Endothelial cell of umbilical vein (primary cell): ENCODE data around the gene LONP2. TPM values are rescaled to one million over a fixed set of nuclear protein-coding genes. Genes with fewer than 3 reads are reported as not detected.
"Not testable (repeated sequence)": the region's sequence is repeated elsewhere in the genome, so short reads cannot be mapped to it uniquely, and the experiment has no call there.

Source experiments
- BruUV-seq: library from RNA; stranded (reverse); fragments of 400-500 nt; replicated peaks from 2 replicates; lab custom pipeline; 2021; lab: Mats Ljungman, UMichigan
- CTCF ChIA-PET: fragments of 300-600, 350-600 bp; sonication (Branson Sonifier 250); formaldehyde crosslinking; loops from one replicate; lab custom pipeline; 2021; ENCODE audit warnings: antibody characterized with exemption, inconsistent platforms; lab: Charles Lee
- POLR2A ChIA-PET: fragments of 300-600, 350-600 bp; sonication (Branson Sonifier 250); formaldehyde crosslinking; loops from one replicate; lab custom pipeline; 2021; ENCODE audit warnings: antibody characterized with exemption, inconsistent platforms; lab: Charles Lee
- DNase-seq: peaks from one replicate; pipeline ENCODE4 v3.0.0-alpha.2; 2011; ENCODE audit warnings: low read depth, low spot score
- FAIRE-seq: peaks from 2 replicates; lab custom pipeline; 2011; peaks lifted over from hg19 to GRCh38; lab: Jason Lieb, UNC
- H2AFZ ChIP-seq: 2 replicates; pipeline ENCODE4 v1.6.0; 2012; ENCODE audit warnings: low read depth, low read length, control low read depth, inconsistent platforms
- H3K27ac ChIP-seq: 2 replicates; pipeline ENCODE4 v1.5.1; 2011; ENCODE audit warnings: low read depth, mild to moderate bottlenecking, control low read depth, low read length, moderate library complexity; ENCODE audit not compliant: insufficient read depth
- H3K27me3 ChIP-seq, 2 experiments: 2 replicates each; pipeline versions ENCODE4 v1.6.0 to v1.6.1; 2011; ENCODE audit warnings: low read length in 2 of 2, mixed read lengths in 1 of 2; ENCODE audit not compliant: control insufficient read depth in 2 of 2, insufficient read depth in 2 of 2
- H3K36me3 ChIP-seq, 2 experiments: 2 replicates in 1 of 2; 3 replicates in 1 of 2; pipeline ENCODE4 v1.5.1; 2011; ENCODE audit warnings: low read length in 2 of 2, mild to moderate bottlenecking in 1 of 2, moderate library complexity in 1 of 2; ENCODE audit not compliant: control insufficient read depth in 2 of 2, insufficient read depth in 2 of 2; ENCODE audit errors: extremely low read depth in 1 of 2
- H3K4me1 ChIP-seq: 3 replicates; pipeline ENCODE4 v1.5.1; 2011; ENCODE audit warnings: mild to moderate bottlenecking, low read length; ENCODE audit not compliant: control insufficient read depth, insufficient read depth; ENCODE audit errors: extremely low read depth
- H3K4me2 ChIP-seq: 2 replicates; pipeline ENCODE4 v1.6.1; 2011; ENCODE audit warnings: low read length, control low read depth, mixed read lengths; ENCODE audit not compliant: insufficient read depth
- H3K4me3 ChIP-seq, 3 experiments: fragments of 200-600 bp in 1 of 3; sonication (generic), shearing (Covaris generic) in 1 of 3; replicated peaks in 1 of 3; 2 replicates each; pipeline ENCODE4 v1.5.1; 2011 to 2016; ENCODE audit warnings: control low read depth in 3 of 3, low read length in 3 of 3, mild to moderate bottlenecking in 2 of 3, inconsistent platforms in 1 of 3, low read depth in 1 of 3, moderate library complexity in 1 of 3; ENCODE audit not compliant: insufficient read depth in 1 of 3
- H3K79me2 ChIP-seq: 2 replicates; pipeline ENCODE4 v1.6.0; 2012; ENCODE audit warnings: low read length, inconsistent platforms; ENCODE audit not compliant: control insufficient read depth, insufficient read depth
- H3K9ac ChIP-seq: replicated peaks from 2 replicates; pipeline ENCODE3; 2011; ENCODE audit warnings: low read length, control low read depth; ENCODE audit not compliant: insufficient read depth; ENCODE audit errors: extremely low read depth
- H3K9me1 ChIP-seq: replicated peaks from 3 replicates; pipeline ENCODE4 v1.6.0; 2011; ENCODE audit warnings: mild to moderate bottlenecking, low read length; ENCODE audit not compliant: control insufficient read depth, insufficient read depth; ENCODE audit errors: extremely low read depth
- H3K9me3 ChIP-seq: replicated peaks from 2 replicates; pipeline ENCODE4 v1.5.1; 2012; ENCODE audit warnings: low read length, inconsistent platforms; ENCODE audit not compliant: control insufficient read depth, insufficient read depth
- H4K20me1 ChIP-seq: replicated peaks from 2 replicates; pipeline ENCODE3; 2011; ENCODE audit warnings: mild to moderate bottlenecking, low read length; ENCODE audit not compliant: control insufficient read depth, insufficient read depth; ENCODE audit errors: extremely low read depth
- CTCF ChIP-seq, 2 donors: IDR thresholded peaks; 1 replicate in 1 of 2; 2 replicates in 1 of 2; pipeline ENCODE4 v1.5.1; 2011; ENCODE audit warnings: low read length in 2 of 2, mild to moderate bottlenecking in 2 of 2, moderate library complexity in 2 of 2, control low read depth in 1 of 2, inconsistent platforms in 1 of 2, low read depth in 1 of 2; ENCODE audit not compliant: insufficient read depth in 1 of 2; ENCODE audit errors: extremely low read depth in 1 of 2
- FOS ChIP-seq: IDR thresholded peaks from 2 replicates; pipeline ENCODE4 v1.6.1; 2011; ENCODE audit warnings: mild to moderate bottlenecking, low read length, moderate library complexity, borderline replicate concordance; ENCODE audit not compliant: insufficient read depth
- JUN ChIP-seq: IDR thresholded peaks from 2 replicates; pipeline ENCODE4 v1.6.1; 2011; ENCODE audit warnings: borderline replicate concordance, low read depth; ENCODE audit not compliant: insufficient read length, insufficient read depth
- MAX ChIP-seq: IDR thresholded peaks from 2 replicates; pipeline ENCODE4 v1.6.1; 2011; ENCODE audit not compliant: insufficient read depth, insufficient read length
- dilution Hi-C: fragments of 300-500 bp; cut with MboI; formaldehyde crosslinking; loops from one replicate; pipeline ENCODE4 v1.15.0; 2019; ENCODE audit warnings: low sequenced_read_pairs; ENCODE audit not compliant: extremely low pct_ligation_motif_present
- intact Hi-C: fragments of 100-400 bp; cut with micrococcal nuclease; formaldehyde crosslinking; loops from one replicate; pipeline ENCODE4 v1.10.0; 2022
- polyA plus RNA-seq, 4 experiments: library from polyadenylated mRNA; depleted of rRNA in 3 of 4; stranded (reverse) in 3 of 4; unstranded in 1 of 4; fragments of >200 nt; gene quantifications; 2 replicates each; pipeline versions ENCODE4 v1.2.1 to v1.2.3, GENCODE V29; 2011 to 2012; ENCODE audit warnings: missing spikeins in 1 of 4
- total RNA-seq: library from RNA; stranded (reverse); gene quantifications from 2 replicates; pipeline ENCODE4 v1.2.3, GENCODE V29; 2021

Gene LONP2
- total and polyA plus RNA-seq, 2 donors (not counting 3 experiments of a cell fraction or from before 2014, with no cell fraction given) = 13.5 to 38.4 TPM

GRCh38 chr16:48353565-48354163, 109.6 kb downstream of the LONP2 start:
- peaks cover 6 to 9% of the 10 kb centered on the region in 2 experiments for H3K36me3 ChIP-seq
- no peak overlapping the region for H3K4me2 ChIP-seq
- ChIA-PET POLR2A (interaction anchor here (0.8 kb wide), 1 partner anchor 277 kb away, joined by 10 read pairs; no protein-coding TSS in a partner anchor), CTCF (interaction anchor here (0.9 to 7.8 kb wide), 13 partner anchors 9 to 275 kb away, joined by 3 to 131 read pairs (median 7); partner anchors contain the start of gene N4BP1)
- intact Hi-C loops = loop anchor here (1.0 kb wide), 4 partner anchors 31 to 277 kb away; no protein-coding TSS in a partner anchor
- no peaks in the 10 kb centered on the region for H3K9me3 ChIP-seq
- dilution Hi-C loops = no loop called here
- no peaks in the 10 kb centered on the region for H4K20me1 ChIP-seq
- H2AFZ ChIP-seq = no peak overlapping the region
- no peaks in the 10 kb centered on the region for H3K27me3 ChIP-seq
- peak; percentile 33 for FAIRE-seq
- no peak overlapping the region for H3K27ac ChIP-seq
- no peak overlapping the region for H3K4me3 ChIP-seq
- TF ChIP-seq JUN = no peak
- peak; percentile 83 to 88 for TF ChIP-seq CTCF (IDR thresholded peaks at IDR 0.05; ENCODE audit: extremely low read depth in 1 of 2, insufficient read depth in 1 of 2, low read depth in 1 of 2, low read length in 2 of 2)
- no peak for TF ChIP-seq FOS
- TF ChIP-seq MAX = no peak
- DNase-seq = peak; percentile 75
- peaks cover 6% of the 10 kb centered on the region for H3K79me2 ChIP-seq
- H3K4me1 ChIP-seq = no peaks in the 10 kb centered on the region
- H3K9me1 ChIP-seq = no peaks in the 10 kb centered on the region
- BruUV-seq = no TSS peak
- H3K9ac ChIP-seq = no peak overlapping the region

GRCh38 chr16:48354385-48354784, 110.3 kb downstream of the LONP2 start:
- H3K9me3 ChIP-seq, dilution Hi-C loops, DNase-seq, H3K9ac ChIP-seq, H3K36me3 ChIP-seq, H3K27ac ChIP-seq, H4K20me1 ChIP-seq, intact Hi-C loops, H3K4me2 ChIP-seq, H3K4me3 ChIP-seq, H3K27me3 ChIP-seq, H3K9me1 ChIP-seq, FAIRE-seq, H3K4me1 ChIP-seq, H2AFZ ChIP-seq: not testable (repeated sequence)
- POLR2A ChIA-PET = interaction anchor here (0.8 kb wide), 1 partner anchor 276 kb away, joined by 10 read pairs; no protein-coding TSS in a partner anchor
- CTCF ChIA-PET = interaction anchor here (0.7 to 7.8 kb wide), 12 partner anchors 10 to 275 kb away, joined by 3 to 131 read pairs (median 6); partner anchors contain the start of gene N4BP1
- peaks cover 12% of the 10 kb centered on the region for H3K79me2 ChIP-seq
- TSS peak; percentile 5 for BruUV-seq
